T47D (cell line): ENCODE results near the gene ZNF320.
"Not testable (repeated sequence)": the region's sequence is repeated elsewhere in the genome, so short reads cannot be mapped to it uniquely, and the experiment has no call there.

Experiments used
- DNase-seq, 2 experiments: peaks; one replicate each; pipeline versions ENCODE4 v3.0.0 to v3.0.0-alpha.2; 2011 to 2012; ENCODE audit warnings: low read depth in 1 of 2, low spot score in 1 of 2
- JUND ChIP-seq: IDR thresholded peaks from 2 replicates; pipeline ENCODE4 v1.6.1; 2012; ENCODE audit warnings: low read depth
- in situ Hi-C: cut with HindIII; loops from 2 replicates; pipeline ENCODE4 v1.10.0; 2016; ENCODE audit warnings: low sequenced_read_pairs, low pct_unique_long_range_greater_than_20kb

ZNF320 gene

DNA sequence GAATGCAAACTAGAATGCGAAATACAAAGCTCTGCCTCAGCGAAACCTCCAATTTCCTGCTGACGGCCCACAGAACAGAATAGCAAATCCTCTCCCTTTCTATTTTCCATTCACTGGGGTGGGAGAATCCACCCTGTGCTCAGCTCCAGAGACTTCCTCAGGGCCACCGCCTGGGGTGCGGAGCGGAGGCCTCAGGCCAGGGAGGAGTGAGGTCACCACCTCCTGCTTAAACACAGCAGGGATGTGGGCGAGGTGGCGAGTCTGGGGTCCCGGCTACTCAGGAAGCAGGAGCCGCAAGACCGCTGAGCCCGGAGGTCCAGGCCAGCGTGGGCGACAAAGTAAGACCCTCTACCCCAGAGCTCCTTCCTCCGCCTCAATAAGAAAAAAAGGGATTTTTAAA lies 666 bp upstream of the ZNF320 start:
- in situ Hi-C loops = no loop called here
- DNase-seq = peak in 1 of 2 experiments; percentile 1
- no peak for TF ChIP-seq JUND

- in situ Hi-C loops = no loop called here
- peak; percentile 38 to 70 for DNase-seq
- no peak for TF ChIP-seq JUND
Observed at GRCh38 chr19:52896431-52897137, 851 bp downstream of the ZNF320 start.

DNA sequence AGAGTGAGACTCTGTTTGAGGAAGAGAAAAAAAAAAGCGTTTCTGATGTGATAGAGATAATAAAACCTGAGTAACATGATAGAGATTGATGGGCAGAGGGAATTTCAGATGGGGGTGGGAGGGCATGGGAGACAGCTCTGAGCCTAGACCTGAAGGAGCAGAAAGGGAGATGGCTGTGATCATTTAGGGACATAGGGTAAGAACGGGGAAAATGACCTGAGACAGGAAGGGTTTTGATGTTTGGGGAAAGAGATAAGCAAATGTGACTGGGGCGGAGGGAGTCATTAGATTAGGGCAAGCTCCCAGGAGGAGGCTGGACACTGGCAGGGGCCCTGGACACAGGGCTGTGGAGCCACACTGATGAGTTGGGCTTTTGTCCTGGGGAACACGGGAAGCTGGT lies 6.1 kb downstream of the ZNF320 start:
- in situ Hi-C loops = no loop called here
- TF ChIP-seq JUND = no peak
- DNase-seq = no peak

DNA sequence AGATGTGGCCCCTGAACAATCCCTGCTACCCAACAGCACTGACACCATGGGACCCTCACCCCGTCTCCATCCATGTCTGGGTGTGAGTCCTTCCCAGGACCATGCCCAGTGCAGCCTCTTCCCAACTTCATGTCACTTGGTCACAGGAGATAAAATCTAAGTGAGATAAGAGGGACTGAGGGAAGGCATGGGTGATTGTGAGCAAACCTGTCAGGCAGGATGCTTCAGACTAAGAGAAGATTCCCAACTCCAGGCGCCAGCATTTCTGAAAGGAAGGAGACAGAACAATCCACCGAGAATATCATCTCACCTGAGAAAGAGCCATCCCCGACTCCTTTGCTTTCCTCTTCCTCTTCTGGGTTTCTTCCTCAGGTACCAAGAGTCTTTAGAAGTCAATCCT lies 7.5 kb downstream of the ZNF320 start:
- DNase-seq = peak in 1 of 2 experiments; percentile 1
- in situ Hi-C loops = no loop called here
- TF ChIP-seq JUND = no peak

GRCh38 chr19:52889076-52889475 lies 8.4 kb downstream of the ZNF320 start:
- TF ChIP-seq JUND = no peak
- in situ Hi-C loops = no loop called here
- no peak for DNase-seq

- no peak for TF ChIP-seq JUND
- no peak for DNase-seq
- in situ Hi-C loops = no loop called here
Observed at GRCh38 chr19:52880895-52881389, 16.5 kb downstream of the ZNF320 start.

GRCh38 chr19:52872996-52873395 lies 24.4 kb downstream of the ZNF320 start:
- in situ Hi-C loops, DNase-seq: not testable (repeated sequence)

GRCh38 chr19:52871466-52871865 lies 26.0 kb downstream of the ZNF320 start:
- in situ Hi-C loops = no loop called here
- DNase-seq = no peak
- no peak for TF ChIP-seq JUND

GRCh38 chr19:52868031-52868430 lies 29.4 kb downstream of the ZNF320 start:
- in situ Hi-C loops = not testable (repeated sequence)

DNA sequence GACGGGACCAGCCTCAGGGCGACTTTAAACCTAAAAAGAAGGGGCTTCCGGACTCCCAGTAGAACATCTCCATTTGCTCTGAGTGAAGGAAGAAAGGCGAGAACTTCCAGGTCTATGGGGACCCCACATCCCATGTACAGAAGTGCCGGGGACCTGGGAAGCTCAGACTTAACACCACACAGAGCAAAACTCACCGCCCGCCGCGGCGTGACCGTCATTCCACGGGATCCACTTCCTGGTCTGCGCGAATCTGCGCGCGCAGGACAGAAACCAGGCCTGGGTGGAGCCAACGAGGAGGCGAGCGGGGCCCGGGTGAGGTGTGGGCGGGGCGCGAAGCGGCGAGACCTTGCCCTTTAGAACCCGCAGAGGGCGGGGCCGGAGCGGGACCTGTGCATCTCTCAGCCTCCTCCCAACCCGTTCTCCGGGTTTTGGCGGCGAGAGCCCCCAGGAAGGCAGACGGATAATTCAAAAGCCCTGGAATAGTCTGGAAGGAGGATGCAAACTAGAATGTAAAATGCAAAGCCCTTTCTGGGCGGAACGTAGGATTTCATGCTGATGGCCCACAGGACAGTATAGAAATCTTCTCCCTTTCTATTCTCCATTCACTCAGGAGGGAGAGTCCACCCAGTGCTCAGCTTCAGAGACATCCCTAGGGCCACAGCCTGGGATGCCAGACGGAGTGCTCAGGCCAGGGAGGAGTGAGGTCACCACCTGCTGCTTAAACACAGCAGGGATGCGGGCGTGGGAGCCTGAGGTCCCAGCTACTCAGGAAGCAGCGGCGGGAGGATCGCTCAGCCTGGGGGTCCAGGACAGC lies 39.9 kb downstream of the ZNF320 start, which contains the start of gene ZNF468:
ZNF468 (minus strand) TSS at position 242 of the 814 bp plus-strand sequence. CDS start 3,347 bp downstream, outside the sequence.
- peak; percentile 31 to 68 for DNase-seq
- in situ Hi-C loops = not testable (repeated sequence)

More at GRCh38 chr19:52868031-52868430, 29.4 kb downstream of the ZNF320 start:
- DNase-seq = not testable (repeated sequence)

- peak in 1 of 2 experiments; percentile 3 for DNase-seq
- in situ Hi-C loops = not testable (repeated sequence)
Observed at GRCh38 chr19:52856540-52857377, 40.7 kb downstream of the ZNF320 start.
